Natural killer cell (primary cell): ENCODE measurements around the gene TXNRD1. TPM values are rescaled to one million over a fixed set of nuclear protein-coding genes. Genes with fewer than 3 reads are reported as not detected.
A peak's percentile ranks its signal among the peaks of the same experiment; 100 is the strongest.

Experiments used
- ATAC-seq, 3 donors: fragments of 150-1000 bp in 2 of 3; fragments of 200-7000 bp in 1 of 3; cut with Tn5 transposase; 1 replicate in 1 of 3; 2 replicates in 2 of 3; pipeline ENCODE4 v1.10.0; 2021; ENCODE audit warnings: mild to moderate bottlenecking in 2 of 3, moderate library complexity in 2 of 3
- DNase-seq, 2 donors: peaks; one replicate each; pipeline versions ENCODE4 v3.0.0 to v3.0.0-alpha.2; 2013 to 2021; ENCODE audit warnings: mixed read lengths in 1 of 2
- H3K27ac ChIP-seq: one replicate; pipeline ENCODE4 v1.5.1; 2013; ENCODE audit warnings: mild to moderate bottlenecking, low read length
- H3K27me3 ChIP-seq: one replicate; pipeline ENCODE4 v1.6.1; 2013; ENCODE audit warnings: low read length; ENCODE audit not compliant: control insufficient read depth, insufficient read depth
- H3K36me3 ChIP-seq: one replicate; pipeline ENCODE4 v1.6.1; 2013; ENCODE audit warnings: low read length; ENCODE audit not compliant: control insufficient read depth, insufficient read depth
- H3K4me1 ChIP-seq: one replicate; pipeline ENCODE4 v1.6.1; 2013; ENCODE audit warnings: low read length; ENCODE audit not compliant: control insufficient read depth, insufficient read depth
- H3K4me3 ChIP-seq: one replicate; pipeline ENCODE4 v1.5.1; 2013; ENCODE audit warnings: low read length
- H3K9me3 ChIP-seq: one replicate; pipeline ENCODE4 v1.6.1; 2013; ENCODE audit warnings: low read length; ENCODE audit not compliant: control insufficient read depth, insufficient read depth
- H3K27ac Mint-ChIP-seq, 2 donors: one replicate each; pipeline ENCODE4 v1.8.0; 2022; ENCODE audit warnings: mild to moderate bottlenecking in 2 of 2, mixed read lengths in 2 of 2, moderate library complexity in 1 of 2
- H3K27me3 Mint-ChIP-seq, 2 donors: one replicate each; pipeline ENCODE4 v1.8.0; 2022; ENCODE audit warnings: low read depth in 2 of 2, mixed read lengths in 2 of 2
- H3K36me3 Mint-ChIP-seq: one replicate; pipeline ENCODE4 v1.8.0; 2022; ENCODE audit warnings: mixed read lengths
- H3K4me1 Mint-ChIP-seq, 2 donors: one replicate each; pipeline ENCODE4 v1.8.0; 2022; ENCODE audit warnings: mixed read lengths in 2 of 2
- H3K4me3 Mint-ChIP-seq: one replicate; pipeline ENCODE4 v1.8.0; 2022; ENCODE audit warnings: mild to moderate bottlenecking, moderate library complexity, mixed read lengths
- H3K9me3 Mint-ChIP-seq, 2 donors: one replicate each; pipeline ENCODE4 v1.8.0; 2022; ENCODE audit warnings: mixed read lengths in 2 of 2
- WGBS: methylation state at CpG from one replicate; pipeline ENCODE4 v1.1.7; 2013; ENCODE audit warnings: missing lambda C conversion rate; ENCODE audit not compliant: insufficient coverage; 5-methylcytosine and 5-hydroxymethylcytosine counted together
- intact Hi-C: fragments of 100-400 bp; cut with micrococcal nuclease; formaldehyde crosslinking; loops from one replicate; pipeline ENCODE4 v1.14.2; 2022
- total RNA-seq, 4 donors: library from RNA; stranded (reverse); fragments of 120-200 nt in 1 of 4; gene quantifications; one replicate each; pipeline versions ENCODE4 v1.2.3 to v1.2.4, GENCODE V29; 2013 to 2022
- TF ChIP-seq, protein P1 (sequence below): fragments of 200-600 bp; IDR thresholded peaks from one replicate; pipeline ENCODE4 v1.8.0; 2022; ENCODE audit warnings: antibody characterized with exemption

TXNRD1 gene
- total RNA-seq, 3 donors from 2014 or later (not counting 1 experiment from before 2014, with no cell fraction given), result 46.9 to 59.7 (median 47.3) TPM

DNA sequence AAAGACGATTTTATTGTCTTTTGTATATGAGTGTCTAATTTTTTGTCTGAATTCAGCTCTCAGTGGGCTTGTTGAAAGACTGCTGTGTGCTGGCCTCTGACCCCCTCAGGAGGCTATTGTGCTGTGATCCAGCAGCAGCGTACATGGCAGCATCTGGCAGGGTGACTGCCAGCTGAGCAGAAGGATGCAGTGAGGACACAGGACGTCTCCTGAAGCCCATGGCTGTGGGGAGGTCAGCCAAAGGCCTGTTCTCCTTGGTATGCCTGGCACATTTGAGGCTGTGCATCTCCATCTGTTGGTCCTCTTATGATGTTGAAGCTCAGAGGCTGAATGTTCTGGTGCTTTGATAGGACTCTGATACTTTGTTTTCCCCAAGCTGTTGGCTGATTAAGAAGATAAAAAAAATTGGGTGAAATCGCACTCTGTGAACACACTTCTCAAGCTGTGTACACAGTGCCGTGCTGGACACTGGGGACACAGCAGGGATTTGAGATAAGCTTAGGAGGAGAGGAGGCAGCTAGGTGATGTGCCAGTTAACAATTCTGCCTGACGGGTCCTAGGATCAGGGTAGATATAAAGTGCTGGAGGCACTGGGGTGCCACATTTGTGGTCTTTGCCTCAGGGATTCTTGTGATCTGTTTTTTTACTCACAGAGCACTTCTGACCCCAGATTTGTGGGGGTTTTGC lies 125.5 kb downstream of the TXNRD1 start:
- Mint-ChIP-seq H3K27ac (no peak overlapping the region), H3K9me3 (no peaks in the 10 kb centered on the region), H3K4me1 (peaks cover 5 to 6% of the 10 kb centered on the region in 2 donors), H3K36me3 (peaks cover 22% of the 10 kb centered on the region), H3K27me3 (no peaks in the 10 kb centered on the region), H3K4me3 (no peak overlapping the region)
- no peak overlapping the region for H3K4me3 ChIP-seq
- no peaks in the 10 kb centered on the region for H3K4me1 ChIP-seq
- H3K27me3 ChIP-seq, result no peaks in the 10 kb centered on the region
- no peaks in the 10 kb centered on the region for H3K9me3 ChIP-seq
- WGBS, result 99% methylated on average over 6 of the region's 6 CpGs
- H3K36me3 ChIP-seq, result peaks cover 42% of the 10 kb centered on the region
- ATAC-seq, result no peak
- DNase-seq, result no peak
- TF ChIP-seq, protein P1, sequence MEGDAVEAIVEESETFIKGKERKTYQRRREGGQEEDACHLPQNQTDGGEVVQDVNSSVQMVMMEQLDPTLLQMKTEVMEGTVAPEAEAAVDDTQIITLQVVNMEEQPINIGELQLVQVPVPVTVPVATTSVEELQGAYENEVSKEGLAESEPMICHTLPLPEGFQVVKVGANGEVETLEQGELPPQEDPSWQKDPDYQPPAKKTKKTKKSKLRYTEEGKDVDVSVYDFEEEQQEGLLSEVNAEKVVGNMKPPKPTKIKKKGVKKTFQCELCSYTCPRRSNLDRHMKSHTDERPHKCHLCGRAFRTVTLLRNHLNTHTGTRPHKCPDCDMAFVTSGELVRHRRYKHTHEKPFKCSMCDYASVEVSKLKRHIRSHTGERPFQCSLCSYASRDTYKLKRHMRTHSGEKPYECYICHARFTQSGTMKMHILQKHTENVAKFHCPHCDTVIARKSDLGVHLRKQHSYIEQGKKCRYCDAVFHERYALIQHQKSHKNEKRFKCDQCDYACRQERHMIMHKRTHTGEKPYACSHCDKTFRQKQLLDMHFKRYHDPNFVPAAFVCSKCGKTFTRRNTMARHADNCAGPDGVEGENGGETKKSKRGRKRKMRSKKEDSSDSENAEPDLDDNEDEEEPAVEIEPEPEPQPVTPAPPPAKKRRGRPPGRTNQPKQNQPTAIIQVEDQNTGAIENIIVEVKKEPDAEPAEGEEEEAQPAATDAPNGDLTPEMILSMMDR, result no peak
- no peak overlapping the region for H3K27ac ChIP-seq
- intact Hi-C loops, result no loop called here

DNA sequence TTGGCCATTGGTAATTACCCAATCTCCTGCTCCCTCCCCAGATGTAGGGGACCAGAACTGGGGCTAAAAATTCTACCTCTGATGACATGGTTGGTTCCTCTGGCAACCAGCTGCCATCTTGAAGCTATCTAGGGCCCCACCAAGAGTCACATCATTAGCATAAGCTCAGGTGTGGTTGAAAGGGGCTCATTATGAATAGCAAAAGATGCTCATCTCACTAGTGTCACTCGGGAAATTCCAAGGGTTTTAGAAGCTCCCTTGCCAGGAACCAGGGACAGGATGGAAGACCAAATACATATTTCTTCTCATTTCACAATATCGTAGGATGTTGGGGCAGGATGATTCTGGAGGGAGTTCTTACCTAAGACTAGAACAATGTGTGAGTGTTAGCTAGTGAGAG lies 126.6 kb downstream of the TXNRD1 start:
- intact Hi-C loops, result no loop called here
- Mint-ChIP-seq H3K27ac (peak overlapping the region in 1 of 2 donors; percentile 35), H3K4me3 (no peak overlapping the region), H3K4me1 (peaks cover 5 to 6% of the 10 kb centered on the region in 2 donors), H3K9me3 (no peaks in the 10 kb centered on the region), H3K36me3 (peaks cover 22% of the 10 kb centered on the region), H3K27me3 (no peaks in the 10 kb centered on the region)
- Histone ChIP-seq H3K9me3 (no peaks in the 10 kb centered on the region), H3K27me3 (no peaks in the 10 kb centered on the region), H3K27ac (no peak overlapping the region), H3K36me3 (peaks cover 36% of the 10 kb centered on the region), H3K4me3 (no peak overlapping the region), H3K4me1 (no peaks in the 10 kb centered on the region)
- TF ChIP-seq, protein P1, result no peak
- no peak for ATAC-seq
- WGBS, result 90% methylated on average over 1 of the region's 2 CpGs
- no peak for DNase-seq

DNA sequence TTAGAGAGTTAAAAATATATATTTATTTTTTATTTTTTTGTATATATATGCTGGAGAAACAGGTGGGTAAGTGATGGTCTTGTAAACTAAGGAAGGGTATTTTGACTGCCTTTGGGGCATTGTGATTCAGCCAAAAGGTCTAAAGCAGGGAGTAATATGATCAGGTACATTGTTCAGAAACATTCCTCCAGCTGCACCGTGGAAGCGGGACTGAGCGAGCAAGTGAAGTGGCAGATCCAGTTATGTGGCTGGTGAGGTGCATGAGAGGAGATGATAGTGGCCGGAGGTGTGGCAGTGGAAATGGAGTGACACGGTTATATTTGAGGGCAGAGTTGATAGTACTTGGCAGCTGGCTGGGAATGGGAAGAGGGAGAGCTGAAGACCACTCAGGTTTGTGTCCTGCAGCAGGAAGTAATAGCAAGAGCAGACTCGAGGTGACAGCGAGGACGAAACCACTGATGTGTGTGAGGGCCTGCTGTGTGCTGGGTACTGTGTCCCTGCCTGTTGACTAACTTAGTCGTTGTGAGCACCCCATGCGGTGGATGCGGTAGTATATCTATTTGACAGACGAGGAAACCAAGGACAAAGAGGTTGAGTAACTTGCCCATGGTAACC lies 127.2 kb downstream of the TXNRD1 start:
- no peaks in the 10 kb centered on the region for H3K27me3 Mint-ChIP-seq
- Histone ChIP-seq H3K9me3 (no peaks in the 10 kb centered on the region), H3K36me3 (peaks cover 36% of the 10 kb centered on the region), H3K27me3 (no peaks in the 10 kb centered on the region), H3K27ac (no peak overlapping the region), H3K4me3 (no peak overlapping the region), H3K4me1 (no peaks in the 10 kb centered on the region)
- no peak overlapping the region for H3K4me3 Mint-ChIP-seq
- TF ChIP-seq, protein P1, result no peak
- H3K9me3 Mint-ChIP-seq, result no peaks in the 10 kb centered on the region
- H3K36me3 Mint-ChIP-seq, result peaks cover 22% of the 10 kb centered on the region
- H3K27ac Mint-ChIP-seq, result peak overlapping the region in 1 of 2 donors; percentile 35
- no peak for DNase-seq
- WGBS, result 92% methylated on average over 12 of the region's 12 CpGs
- peaks cover 5 to 6% of the 10 kb centered on the region in 2 donors for H3K4me1 Mint-ChIP-seq
- no peak for ATAC-seq
- intact Hi-C loops, result no loop called here
